Tibial nerve (tissue), 3 donors: ENCODE results near the gene TRIM41.

Source experiments
- POLR2A ChIP-seq, 2 donors: fragments of 450-650 bp; IDR thresholded peaks; one replicate each; pipeline ENCODE4 v1.6.1; 2017; ENCODE audit warnings: antibody characterized with exemption in 2 of 2, mild to moderate bottlenecking in 2 of 2, moderate library complexity in 2 of 2
- TF ChIP-seq, protein P1 (sequence below), 5 experiments: fragments of 200-600 bp in 3 of 5; fragments of 450-650 bp in 2 of 5; sonication (generic) in 3 of 5; IDR thresholded peaks; one replicate each; pipeline ENCODE4 v1.5.1; 2016 to 2019; ENCODE audit warnings: antibody characterized with exemption in 5 of 5, mild to moderate bottlenecking in 3 of 5, moderate library complexity in 2 of 5

DNA sequence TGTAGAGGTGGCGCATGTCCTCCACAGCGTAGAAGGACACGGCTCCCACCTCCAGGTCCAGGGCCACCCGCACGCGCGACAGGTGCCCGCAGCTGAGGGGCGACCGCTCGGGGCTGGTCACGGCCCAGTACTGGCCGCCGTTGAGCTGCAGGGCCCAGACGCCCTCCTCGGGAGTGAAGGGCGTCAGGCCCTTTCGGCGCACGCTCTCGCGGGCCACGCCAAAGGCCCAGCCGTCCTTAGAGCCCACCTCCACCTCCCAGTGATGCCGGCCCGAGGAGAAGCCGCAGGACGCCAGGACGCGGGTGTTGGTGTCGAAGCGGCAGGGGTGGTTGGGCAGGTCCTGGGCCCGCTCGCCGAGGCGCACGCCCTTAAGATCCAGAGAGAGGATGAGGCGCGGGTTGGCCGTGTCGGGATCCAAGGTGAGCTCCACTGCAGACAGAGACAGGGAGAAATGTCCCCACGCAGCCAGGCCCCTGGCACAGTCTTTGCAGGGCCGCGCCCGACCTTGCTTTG, 27.8 kb upstream of the TRIM41 start:
- no peak for TF ChIP-seq POLR2A (IDR thresholded peaks at IDR 0.05)
- TF ChIP-seq, protein P1, sequence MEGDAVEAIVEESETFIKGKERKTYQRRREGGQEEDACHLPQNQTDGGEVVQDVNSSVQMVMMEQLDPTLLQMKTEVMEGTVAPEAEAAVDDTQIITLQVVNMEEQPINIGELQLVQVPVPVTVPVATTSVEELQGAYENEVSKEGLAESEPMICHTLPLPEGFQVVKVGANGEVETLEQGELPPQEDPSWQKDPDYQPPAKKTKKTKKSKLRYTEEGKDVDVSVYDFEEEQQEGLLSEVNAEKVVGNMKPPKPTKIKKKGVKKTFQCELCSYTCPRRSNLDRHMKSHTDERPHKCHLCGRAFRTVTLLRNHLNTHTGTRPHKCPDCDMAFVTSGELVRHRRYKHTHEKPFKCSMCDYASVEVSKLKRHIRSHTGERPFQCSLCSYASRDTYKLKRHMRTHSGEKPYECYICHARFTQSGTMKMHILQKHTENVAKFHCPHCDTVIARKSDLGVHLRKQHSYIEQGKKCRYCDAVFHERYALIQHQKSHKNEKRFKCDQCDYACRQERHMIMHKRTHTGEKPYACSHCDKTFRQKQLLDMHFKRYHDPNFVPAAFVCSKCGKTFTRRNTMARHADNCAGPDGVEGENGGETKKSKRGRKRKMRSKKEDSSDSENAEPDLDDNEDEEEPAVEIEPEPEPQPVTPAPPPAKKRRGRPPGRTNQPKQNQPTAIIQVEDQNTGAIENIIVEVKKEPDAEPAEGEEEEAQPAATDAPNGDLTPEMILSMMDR (IDR thresholded peaks at IDR 0.05), result no peak
